Embryonic facial prominence (tissue), 1 donor: Measurements from ENCODE around the gene METTL6.
"Not testable (repeated sequence)": the region's sequence is repeated elsewhere in the genome, so short reads cannot be mapped to it uniquely, and the experiment has no call there.

Source experiments
- DNase-seq: peaks from one replicate; pipeline ENCODE4 v3.0.0-alpha.2; 2016; ENCODE audit errors: extremely low spot score

METTL6 gene

DNA sequence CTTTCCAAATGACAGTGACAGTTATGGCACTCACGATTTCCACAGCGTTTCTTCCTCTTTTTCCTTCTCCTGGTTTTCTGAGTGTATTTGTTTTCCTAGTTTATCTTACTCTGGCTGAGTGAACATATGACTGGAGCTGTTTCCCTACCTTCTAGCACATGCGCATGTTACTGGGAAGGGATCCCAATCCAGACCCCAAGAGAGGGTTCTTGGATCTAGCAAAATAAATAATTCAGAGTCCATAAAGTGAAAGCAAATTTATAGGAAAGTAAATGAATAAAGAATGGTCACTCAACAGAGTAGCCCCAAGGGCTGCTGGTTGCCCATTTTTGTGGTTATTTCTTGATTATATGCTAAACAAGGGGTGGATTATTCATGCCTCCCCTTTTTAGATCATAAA lies 23.8 kb downstream of the METTL6 start:
- no peak for DNase-seq

DNA sequence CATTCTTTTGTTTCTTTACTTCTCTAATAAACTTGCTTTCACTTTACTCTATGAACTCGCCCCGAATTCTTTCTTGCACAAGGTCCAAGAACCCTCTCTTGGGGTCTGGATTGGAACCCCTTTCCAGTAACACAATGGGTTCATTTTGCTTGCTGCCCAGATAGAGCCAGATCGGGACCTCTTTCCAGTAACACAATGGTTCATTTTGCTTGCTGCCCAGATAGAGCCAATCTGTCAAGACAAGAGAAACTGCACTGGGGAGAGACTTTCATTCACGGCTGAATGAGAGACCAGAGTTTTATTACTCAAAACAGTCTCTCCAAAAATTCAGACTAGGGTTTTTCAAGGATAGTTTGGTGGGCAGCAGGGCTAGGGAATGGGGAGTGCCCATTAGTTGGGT lies 25.4 kb downstream of the METTL6 start:
- DNase-seq: no peak

DNA sequence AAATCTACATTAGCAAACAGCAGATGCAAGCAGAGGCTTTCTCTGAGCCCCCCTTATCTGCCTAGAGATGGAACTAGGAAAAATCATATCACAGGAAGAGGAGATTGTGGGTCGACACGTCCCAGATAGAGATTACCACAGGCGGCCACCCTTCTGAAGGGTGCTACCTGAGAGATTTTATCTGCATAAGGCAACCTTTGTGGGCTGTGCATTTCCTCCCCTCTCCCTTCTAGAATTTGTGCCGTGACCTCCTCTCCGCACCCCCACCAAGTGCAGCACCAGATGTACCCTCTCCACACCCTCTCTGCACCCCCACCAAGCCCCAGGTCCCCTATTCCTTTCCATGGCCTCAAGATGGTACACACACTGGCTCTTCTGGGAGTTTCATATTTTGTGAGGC lies 27.4 kb downstream of the METTL6 start:
- DNase-seq: no peak

DNA sequence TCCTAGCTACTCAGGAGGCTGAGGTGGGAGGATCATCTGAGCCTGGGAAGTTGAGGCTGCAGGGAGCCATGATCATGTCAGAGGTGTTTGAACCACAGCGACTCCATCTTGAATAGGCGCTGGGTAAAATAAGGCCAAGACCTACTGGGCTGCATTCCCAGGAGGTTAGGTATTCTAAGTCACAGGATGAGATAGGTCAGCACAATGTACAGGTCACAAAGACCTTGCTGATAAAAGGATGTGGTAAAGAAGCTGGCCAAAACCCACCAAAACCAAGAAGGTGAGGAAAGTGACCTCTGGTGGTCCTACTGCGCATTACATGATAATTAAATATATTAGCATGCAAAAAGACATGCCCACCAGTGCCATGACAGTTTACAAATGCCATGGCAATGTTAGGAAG lies 28.6 kb downstream of the METTL6 start:
- not testable (repeated sequence) for DNase-seq

DNA sequence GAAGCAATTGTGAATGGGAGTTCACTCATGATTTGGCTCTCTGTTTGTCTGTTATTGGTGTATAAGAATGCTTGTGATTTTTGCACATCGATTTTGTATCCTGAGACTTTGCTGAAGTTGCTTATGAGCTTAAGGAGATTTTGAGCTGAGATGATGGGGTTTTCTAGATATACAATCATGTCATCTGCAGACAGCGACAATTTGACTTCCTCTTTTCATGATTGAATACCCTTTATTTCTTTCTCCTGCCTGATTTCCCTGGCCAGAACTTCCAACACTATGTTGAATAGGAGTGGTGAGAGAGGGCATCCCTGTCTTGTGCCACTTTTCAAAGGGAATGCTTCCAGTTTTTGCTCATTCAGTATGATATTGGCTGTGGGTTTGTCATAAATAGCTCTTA lies 34.1 kb downstream of the METTL6 start:
- not testable (repeated sequence) for DNase-seq

DNA sequence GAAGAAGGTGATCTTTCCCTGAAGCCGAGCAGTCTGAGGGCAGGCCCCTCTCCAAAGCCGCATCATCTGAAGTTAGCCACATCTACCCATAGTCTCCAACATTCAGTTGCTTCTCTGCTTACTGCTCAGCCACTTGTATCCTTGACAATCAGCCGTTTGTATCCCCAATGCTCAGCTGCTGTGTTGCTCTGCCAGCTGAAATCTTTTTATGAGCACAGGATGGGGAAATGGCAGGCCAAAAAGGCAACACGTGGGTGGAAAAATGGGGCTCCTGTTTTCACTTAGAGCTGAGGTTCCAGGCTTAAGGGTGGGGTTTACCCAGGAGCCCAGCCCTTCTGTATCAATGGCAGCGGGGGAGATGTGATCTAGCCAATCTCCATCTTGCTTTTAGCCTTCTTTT lies 36.3 kb downstream of the METTL6 start:
- DNase-seq: no peak

DNA sequence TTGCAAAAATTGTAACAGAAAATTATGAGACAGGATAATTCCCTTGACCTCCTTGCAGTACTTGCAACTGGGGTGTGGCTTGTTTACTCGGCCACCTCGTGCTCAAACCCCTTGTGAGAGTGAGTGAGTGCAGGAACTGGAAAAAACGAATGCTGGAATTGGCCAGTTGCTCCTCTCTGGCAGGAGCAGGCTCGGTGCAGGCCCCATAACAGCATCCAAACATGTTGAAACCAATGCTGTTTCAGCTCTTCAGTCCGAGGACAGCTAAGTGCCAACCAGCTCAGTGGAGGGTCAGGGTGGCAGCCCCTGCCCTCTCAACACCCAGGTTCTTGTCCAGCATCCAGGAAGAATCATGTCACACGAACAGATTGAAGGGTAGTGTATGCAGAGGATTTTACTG lies 36.9 kb downstream of the METTL6 start:
- no peak for DNase-seq

DNA sequence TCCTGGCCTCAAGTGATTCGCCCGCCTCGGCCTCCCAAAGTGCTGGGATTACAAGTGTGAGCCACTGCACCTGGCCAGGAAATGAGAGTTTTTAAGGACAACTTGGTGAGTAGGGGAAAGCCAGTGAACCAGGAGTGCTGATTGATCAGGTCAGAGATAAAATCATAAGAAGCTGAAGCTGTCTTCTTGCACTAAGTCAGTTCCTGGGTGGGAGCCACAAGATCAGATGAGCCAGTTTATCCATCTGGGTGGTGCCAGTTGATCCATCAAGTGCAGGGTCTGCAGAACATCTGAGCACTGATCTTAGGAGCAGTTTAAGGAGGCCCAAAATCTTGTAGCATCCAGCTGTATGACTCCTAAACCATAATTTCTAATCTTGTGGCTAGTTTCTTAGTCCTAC lies 39.0 kb downstream of the METTL6 start:
- DNase-seq: not testable (repeated sequence)

DNA sequence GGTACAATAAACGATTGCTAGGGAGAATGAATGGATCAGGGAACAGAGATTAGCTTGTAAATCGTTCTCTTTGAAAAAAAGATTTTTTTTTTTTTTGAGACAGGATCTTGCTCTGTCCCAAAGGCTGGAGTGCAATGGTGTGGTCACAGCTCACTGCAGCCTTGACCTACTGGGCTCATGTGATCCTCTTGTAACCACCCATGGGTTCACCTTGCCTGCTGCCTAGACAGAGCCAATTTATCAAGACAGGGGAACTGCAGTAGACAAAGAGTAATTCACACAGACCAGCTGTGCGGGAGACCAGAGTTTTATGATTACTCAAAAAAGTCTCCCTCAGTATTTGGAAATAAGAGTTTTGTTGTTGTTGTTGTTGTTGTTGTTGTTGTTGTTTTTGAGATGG lies 39.6 kb downstream of the METTL6 start:
- DNase-seq: no peak

DNA sequence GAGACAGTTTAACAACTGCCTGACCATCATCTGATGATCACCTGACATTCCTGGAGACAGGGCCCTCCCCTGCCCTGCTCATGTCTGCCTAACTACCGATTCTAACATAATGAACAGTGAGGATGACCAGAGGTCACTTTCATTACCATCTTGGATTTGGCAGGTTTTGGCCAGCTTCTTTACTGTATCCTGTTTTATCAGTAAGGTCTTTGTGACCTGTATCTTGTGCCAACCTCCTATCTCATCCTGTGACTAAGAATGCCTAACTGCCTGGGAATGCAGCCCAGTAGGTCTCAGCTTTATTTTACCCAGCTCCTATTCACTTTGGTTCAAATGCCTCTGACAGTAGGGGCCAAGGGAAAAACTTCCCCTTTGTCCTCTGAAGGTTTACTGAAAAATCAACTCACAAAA lies 40.2 kb downstream of the METTL6 start:
- no peak for DNase-seq

DNA sequence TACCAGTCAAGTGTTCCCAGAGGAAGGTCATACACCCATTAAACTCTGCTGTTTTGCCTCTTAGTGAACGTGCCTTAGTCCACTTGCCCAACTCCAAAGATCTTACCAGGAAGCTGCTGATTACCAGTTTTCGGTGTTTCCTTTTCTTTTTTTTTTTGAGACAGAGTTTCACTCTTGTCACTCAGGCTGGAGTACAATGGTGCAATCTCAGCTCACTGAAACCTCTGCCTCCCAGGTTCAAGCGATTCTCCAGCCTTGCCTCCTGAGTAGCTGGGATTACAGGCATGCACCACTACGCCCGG lies 40.7 kb downstream of the METTL6 start:
- DNase-seq: not testable (repeated sequence)

DNA sequence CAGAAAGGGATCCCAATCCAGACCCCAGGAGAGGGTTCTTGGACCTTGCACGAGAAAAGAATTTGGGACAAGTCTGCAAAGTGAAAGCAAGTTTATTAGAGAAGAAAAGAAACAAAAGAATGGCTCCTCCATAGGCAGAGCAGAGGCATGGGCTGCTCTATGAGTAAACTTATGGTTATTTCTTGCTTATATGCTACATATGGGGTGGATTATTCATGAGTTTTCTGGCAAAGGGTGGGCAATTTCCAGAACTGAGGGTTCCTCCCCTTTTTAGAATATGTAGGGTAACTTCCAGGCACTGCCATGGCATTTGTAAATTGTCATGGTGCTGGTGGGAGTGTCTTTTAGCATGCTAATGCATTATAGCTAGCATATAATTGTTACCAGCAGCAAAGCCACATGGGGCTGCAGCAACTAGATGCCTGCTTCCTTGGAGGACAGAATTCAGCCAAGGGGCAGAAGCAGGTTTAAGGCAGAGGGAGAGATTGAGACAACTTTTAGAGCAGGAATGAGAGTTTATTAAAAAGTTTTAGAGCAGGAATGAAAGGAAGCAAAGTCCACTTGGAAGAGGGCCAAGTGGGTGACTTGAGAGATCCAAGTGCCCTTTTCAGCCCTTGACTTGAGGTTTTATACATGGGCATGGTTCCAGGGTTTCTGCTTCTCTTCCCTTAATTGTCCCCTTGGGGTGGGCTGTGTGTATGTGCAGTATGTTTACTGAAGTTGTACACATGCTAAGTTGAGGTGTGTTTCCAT lies 41.3 kb downstream of the METTL6 start:
- no peak for DNase-seq

DNA sequence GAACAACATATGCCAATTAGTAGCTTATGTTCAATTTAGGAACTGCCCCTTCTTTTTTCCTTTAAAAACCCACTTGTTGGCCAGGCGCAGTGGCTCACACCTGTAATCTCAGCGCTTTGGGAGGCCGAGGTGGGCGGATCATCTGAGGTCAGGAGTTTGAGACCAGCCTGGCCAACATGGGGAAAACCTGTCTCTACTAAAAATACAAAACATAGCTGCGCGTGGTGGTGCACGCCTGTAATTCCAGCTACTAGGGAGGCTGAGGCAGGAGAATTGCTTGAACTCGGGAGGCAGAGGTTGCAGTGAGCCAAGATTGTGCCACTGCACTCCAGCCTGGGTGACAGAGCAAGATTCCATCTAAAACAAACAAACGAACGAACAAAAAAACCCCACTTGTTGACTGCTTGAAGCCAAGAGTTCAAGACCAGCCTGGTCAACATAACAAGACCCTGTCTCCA lies 42.1 kb downstream of the METTL6 start:
- not testable (repeated sequence) for DNase-seq

DNA sequence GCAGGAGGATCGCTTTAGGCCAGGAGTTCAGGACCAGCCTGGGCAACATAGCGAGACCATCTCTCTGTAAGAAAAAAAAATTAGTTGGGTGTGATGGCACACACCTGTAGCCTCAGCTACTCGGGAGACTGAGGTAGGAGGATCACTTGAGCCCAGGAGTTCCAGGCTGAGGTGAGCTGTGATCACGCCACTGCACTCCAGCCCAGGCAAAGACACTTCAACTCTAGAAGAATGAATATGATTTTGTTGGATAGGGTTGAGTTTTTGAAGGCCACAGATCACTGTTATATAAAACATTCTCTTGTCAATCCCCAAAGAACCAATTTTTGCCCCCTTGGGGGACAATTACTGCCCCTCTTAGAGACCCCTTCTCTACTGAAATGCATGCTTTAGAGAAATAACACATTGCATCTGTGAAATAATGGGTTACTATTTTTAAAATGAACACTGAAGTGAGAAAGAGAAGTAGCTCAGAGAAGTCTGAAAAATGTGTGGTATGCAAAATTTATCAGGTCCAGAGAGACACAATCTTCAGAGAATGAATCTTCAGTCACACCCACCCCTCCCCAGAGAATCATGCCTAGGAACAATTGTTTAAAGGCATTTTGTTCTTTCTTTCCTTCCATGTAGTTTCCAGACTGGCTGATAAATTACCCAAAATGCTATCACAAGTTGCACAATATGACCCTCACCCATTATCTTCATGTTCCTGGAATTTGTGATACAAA lies 42.7 kb downstream of the METTL6 start:
- no peak for DNase-seq

DNA sequence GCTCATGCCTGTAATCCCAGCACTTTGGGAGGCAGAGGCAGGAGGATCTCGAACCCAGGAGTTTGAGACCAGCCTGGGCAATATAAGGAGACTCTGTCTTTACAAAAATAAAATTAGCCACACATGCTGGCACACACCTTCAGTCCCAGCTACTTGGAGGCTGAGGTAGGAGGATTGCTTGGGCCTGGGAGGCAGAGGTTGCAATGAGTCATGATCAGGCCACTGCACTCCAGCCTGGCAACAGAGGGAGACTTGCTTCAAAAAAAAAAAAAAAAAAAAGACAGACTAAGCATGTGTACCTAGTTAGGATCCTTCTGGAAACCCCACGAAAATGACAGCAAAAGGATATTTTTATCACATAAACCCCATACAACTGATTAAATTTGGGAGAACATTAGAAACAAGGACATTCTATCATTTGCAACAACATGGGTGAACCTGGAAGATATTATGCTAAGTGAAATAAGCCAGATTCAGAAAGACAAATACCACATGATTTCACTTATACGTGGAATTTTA lies 44.9 kb downstream of the METTL6 start:
- no peak for DNase-seq

DNA sequence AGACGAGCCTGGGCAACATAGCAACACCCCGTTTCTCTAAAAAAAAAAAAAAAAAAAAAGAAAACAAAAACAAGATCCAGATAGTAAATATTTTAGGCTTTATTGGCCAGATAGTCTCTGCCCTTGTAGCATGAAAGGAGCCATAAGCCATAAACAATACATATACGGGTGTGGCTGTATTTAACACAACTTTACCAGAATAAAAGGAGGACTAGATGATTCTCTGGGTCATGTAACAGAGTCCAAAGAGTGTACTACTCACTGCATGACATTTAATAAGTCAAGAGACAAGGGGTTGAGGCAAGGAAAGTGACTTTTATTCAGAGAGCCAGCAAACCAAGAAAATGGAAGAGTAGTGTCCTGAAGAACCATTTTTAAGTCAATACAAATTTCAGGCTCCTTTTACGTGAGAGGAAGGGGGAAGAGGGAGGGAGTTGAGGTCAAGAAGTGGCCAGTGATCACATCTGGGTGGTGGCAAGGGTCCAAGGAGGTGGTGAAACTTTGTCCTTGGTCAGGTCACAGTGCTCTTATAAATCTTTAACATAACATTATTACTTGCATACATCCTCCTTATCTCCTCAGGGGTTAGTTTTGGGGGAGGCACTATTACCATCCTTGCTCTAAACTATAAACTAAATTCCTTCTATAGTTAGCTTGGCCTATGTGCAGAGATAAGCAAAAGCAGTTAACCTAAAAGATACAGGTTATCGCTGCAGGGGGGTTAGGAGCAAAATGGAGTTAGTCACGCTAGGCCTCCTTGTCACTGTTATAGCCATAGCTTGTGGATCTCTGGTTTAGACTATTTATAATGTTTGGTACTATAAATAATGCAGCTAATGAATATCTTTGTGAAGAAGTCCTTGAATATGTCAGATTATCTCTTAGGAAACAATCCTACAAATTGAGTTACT lies 46.1 kb downstream of the METTL6 start:
- no peak for DNase-seq

DNA sequence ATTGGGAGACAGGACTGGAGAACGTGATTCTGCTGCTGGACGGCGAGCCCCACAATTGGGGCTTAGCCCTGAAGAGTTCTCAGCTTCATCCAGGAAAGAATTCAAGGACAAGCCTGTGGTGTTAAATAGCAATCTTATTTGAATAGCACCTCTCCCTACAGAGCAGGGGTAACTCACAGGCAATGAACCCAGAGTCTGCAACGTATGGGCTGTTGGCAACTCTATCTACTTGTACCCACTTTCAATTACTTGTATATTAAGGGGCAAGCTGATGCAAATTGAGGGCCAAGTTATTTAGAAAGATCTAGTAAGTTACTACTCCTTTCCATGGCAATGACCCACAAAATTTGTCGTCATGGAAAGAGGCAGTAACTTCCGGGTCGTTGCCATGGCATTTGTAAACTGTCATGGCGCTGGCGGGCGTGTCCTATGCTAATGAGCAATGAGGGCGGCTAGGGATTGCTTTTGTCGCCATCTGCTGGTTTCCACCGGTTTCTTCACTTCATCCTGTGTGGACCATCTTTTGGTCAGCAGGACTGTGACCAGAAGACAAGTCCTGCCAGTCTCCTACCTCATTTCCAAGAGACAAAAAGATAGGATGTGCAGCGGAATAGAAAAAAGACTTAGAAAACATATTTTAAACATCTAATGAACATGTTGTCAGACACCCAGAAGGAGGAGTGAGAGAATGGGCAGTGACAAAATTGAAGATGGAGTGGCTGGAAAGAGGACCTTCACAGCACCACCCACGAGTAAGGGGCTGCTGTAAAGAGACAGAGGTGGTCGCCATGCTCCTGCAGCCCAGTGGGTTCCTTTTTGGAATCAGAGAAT lies 49.2 kb downstream of the METTL6 start:
- peak; percentile 85 for DNase-seq

DNA sequence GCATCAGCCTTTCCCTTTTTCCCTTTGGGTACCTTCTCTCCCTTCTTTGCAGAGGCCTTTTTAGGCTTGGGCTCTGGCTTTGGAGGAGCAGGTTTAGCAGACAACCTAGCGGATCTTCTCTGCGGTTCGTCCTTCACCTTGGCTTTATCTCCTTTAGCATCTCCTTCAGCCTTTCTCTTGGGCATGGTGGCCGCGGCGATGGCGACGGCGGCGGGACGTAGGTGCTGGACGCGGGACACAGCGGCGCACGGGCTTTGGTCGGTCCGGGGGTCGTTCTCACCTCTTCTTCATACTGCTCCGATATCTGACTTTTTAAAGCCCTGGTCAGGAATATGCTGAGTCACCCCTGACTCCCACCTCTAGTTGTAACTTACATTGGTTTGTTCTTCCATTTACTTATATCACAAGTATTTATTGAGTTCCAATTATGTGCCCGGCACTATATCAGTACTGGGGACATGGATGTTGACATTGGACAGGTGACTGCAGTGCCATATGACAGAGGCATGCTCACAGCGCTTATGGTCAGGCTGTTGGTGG lies 51.8 kb downstream of the METTL6 start:
- no peak for DNase-seq

DNA sequence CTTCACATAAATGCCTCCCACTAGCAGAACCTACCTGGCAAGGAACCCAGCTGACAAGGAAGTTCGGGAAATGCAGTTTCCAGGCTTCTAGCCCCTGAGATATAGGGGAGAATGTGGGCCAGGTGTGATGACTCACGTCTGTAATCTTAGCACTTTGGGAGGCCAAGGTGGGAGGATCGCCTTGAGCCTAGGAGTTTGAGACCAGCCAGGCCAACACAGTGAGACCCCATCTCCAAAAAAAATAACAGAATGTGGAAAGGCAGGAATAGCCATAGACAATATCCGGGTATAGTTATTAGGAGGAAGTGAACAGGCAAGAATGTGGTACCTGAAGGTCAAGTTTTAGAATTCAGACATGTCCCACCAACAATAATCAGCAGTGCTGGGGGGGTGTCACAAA lies 54.4 kb downstream of the METTL6 start:
- no peak for DNase-seq

DNA sequence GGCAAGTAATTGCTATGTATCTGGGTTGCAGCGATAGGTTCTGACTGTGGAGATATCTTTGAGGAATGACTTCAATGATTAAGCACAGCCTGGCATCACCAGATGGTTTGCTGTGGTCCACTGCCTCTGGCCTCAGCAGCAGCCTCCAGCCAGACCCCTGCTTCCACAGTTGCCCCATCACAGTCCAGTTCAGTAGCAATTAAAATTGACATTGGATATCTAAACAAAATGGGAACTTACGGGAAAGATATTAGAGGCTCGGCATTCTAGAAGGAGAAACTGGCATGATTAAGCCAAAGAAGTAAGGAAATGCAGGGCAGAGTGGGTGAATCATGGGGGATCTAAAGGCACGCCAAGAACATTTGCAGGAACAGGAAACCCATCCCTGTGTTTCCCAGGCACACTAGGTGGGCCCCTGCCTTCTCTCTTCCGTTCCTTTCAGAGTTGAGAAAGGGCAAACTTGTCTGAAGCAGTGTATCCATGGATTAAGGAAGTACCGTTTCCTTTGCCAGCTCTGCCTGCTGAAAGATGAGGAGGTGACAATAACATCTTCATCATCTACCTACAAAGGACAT lies 58.7 kb downstream of the METTL6 start:
- no peak for DNase-seq

DNA sequence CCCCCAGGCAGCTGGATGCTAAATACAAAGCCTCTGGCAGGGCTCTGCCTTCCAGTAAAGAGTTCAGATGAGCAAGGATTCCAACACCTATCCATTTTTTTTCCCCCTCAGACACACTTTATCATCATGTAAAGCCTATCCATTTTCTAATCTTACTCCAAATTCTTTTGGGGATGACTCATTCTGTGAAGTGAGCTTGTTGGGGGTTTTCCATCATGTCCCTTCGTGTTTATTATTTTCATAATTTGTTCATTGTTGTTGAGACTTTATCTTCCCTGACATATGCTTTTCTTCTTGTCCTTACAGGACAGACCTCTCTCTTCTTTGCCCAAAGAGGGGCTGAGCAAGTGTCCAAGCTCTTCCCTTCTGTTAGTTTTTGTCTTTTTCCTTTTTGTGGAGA lies 60.3 kb downstream of the METTL6 start:
- no peak for DNase-seq
